H1 (cell line): ENCODE data around the gene MBP. TPM values are rescaled to one million over a fixed set of nuclear protein-coding genes. Genes with fewer than 3 reads are reported as not detected.

Experiments used
- CTCF ChIA-PET: fragments of 300-600 bp; sonication (Branson Sonifier 250); formaldehyde crosslinking; loops from one replicate; lab custom pipeline; 2021; ENCODE audit not compliant: partially characterized antibody; lab: Charles Lee
- POLR2A ChIA-PET: fragments of 300-600 bp; sonication (Branson Sonifier 250); formaldehyde crosslinking; loops from one replicate; lab custom pipeline; 2021; ENCODE audit warnings: inconsistent platforms; ENCODE audit not compliant: partially characterized antibody; lab: Charles Lee
- DNase-seq, 2 experiments: peaks; one replicate each; pipeline versions ENCODE4 v3.0.0 to v3.0.0-alpha.2; 2010 to 2022; ENCODE audit warnings: low spot score in 2 of 2, low read depth in 1 of 2, mixed read lengths in 1 of 2
- FAIRE-seq: peaks from 2 replicates; lab custom pipeline; 2011; peaks lifted over from hg19 to GRCh38; lab: Jason Lieb, UNC
- H2AFZ ChIP-seq: 2 replicates; pipeline ENCODE4 v1.8.1; 2012; ENCODE audit warnings: low read length, inconsistent platforms
- H2AK5ac ChIP-seq: 2 replicates; pipeline ENCODE4 v1.6.1; 2013; ENCODE audit warnings: low read depth, low read length
- H2BK120ac ChIP-seq: replicated peaks from 2 replicates; pipeline ENCODE3; 2013; ENCODE audit warnings: low read depth, low read length, inconsistent platforms
- H2BK12ac ChIP-seq: 2 replicates; pipeline ENCODE4 v1.6.1; 2013; ENCODE audit warnings: low read depth, low read length
- H2BK15ac ChIP-seq: 2 replicates; pipeline ENCODE4 v1.6.1; 2013; ENCODE audit warnings: low read length
- H2BK20ac ChIP-seq: 2 replicates; pipeline ENCODE4 v1.6.1; 2013; ENCODE audit warnings: low read length
- H2BK5ac ChIP-seq: 2 replicates; pipeline ENCODE4 v1.6.1; 2013; ENCODE audit warnings: low read depth, low read length
- H3K14ac ChIP-seq: 2 replicates; pipeline ENCODE4 v1.6.1; 2013; ENCODE audit warnings: inconsistent platforms; ENCODE audit not compliant: insufficient read length
- H3K18ac ChIP-seq: 2 replicates; pipeline ENCODE4 v1.6.1; 2013; ENCODE audit warnings: low read length; ENCODE audit errors: extremely low read depth
- H3K23ac ChIP-seq: 2 replicates; pipeline ENCODE4 v1.6.1; 2013; ENCODE audit warnings: inconsistent platforms; ENCODE audit not compliant: insufficient read length
- H3K23me2 ChIP-seq: 2 replicates; pipeline ENCODE4 v1.6.1; 2013; ENCODE audit warnings: low read depth, low read length
- H3K27ac ChIP-seq: 2 replicates; pipeline ENCODE4 v1.6.1; 2011; ENCODE audit warnings: low read depth, low read length, inconsistent platforms
- H3K27me3 ChIP-seq, 4 experiments: replicated peaks in 1 of 4; 1 replicate in 1 of 4; 2 replicates in 3 of 4; pipeline versions ENCODE4 v1.6.1 to v1.8.1; 2011 to 2013; ENCODE audit warnings: low read length in 3 of 4, mild to moderate bottlenecking in 3 of 4, inconsistent platforms in 2 of 4, mixed read lengths in 2 of 4, moderate library complexity in 1 of 4; ENCODE audit not compliant: control insufficient read depth in 3 of 4, insufficient read depth in 3 of 4; ENCODE audit errors: extremely low read depth in 1 of 4
- H3K36me3 ChIP-seq, 4 experiments: 2 replicates each; pipeline versions ENCODE4 v1.6.1 to v1.8.1; 2011 to 2013; ENCODE audit warnings: mild to moderate bottlenecking in 4 of 4, low read length in 3 of 4, moderate library complexity in 2 of 4, control low read depth in 1 of 4, inconsistent platforms in 1 of 4; ENCODE audit not compliant: insufficient read depth in 4 of 4, control insufficient read depth in 2 of 4
- H3K4ac ChIP-seq: replicated peaks from 2 replicates; pipeline ENCODE3; 2013; ENCODE audit warnings: low read length, low read depth, mixed read lengths, inconsistent platforms; ENCODE audit not compliant: insufficient read length
- H3K4me1 ChIP-seq, 4 experiments: replicated peaks in 1 of 4; 1 replicate in 1 of 4; 2 replicates in 3 of 4; pipeline versions ENCODE4 v1.6.1 to v1.8.1; 2011 to 2013; ENCODE audit warnings: low read length in 3 of 4, inconsistent platforms in 2 of 4, mixed read lengths in 1 of 4; ENCODE audit not compliant: insufficient read depth in 4 of 4, control insufficient read depth in 3 of 4
- H3K4me2 ChIP-seq, 2 experiments: 2 replicates each; pipeline versions ENCODE4 v1.6.1 to v1.8.1; 2011 to 2013; ENCODE audit warnings: low read depth in 2 of 2, low read length in 2 of 2, control low read depth in 1 of 2, inconsistent platforms in 1 of 2, mild to moderate bottlenecking in 1 of 2; ENCODE audit not compliant: insufficient read depth in 1 of 2
- H3K4me3 ChIP-seq, 4 experiments: fragments of 200-600, 300-600 bp in 1 of 4; sonication (generic), shearing (Covaris generic), sonication (Bioruptor Twin) in 1 of 4; 2 replicates each; pipeline versions ENCODE4 v1.5.1 to v1.8.1; 2011 to 2016; ENCODE audit warnings: low read length in 4 of 4, low read depth in 3 of 4, control low read depth in 2 of 4, inconsistent platforms in 2 of 4, mild to moderate bottlenecking in 2 of 4, mixed read lengths in 1 of 4, moderate library complexity in 1 of 4; ENCODE audit not compliant: insufficient read depth in 2 of 4; ENCODE audit errors: extremely low read depth in 1 of 4
- H3K56ac ChIP-seq: replicated peaks from 2 replicates; pipeline ENCODE3; 2013; ENCODE audit warnings: low read depth, mild to moderate bottlenecking, mixed read lengths, low read length, inconsistent platforms; ENCODE audit not compliant: insufficient read length
- H3K79me1 ChIP-seq: 2 replicates; pipeline ENCODE4 v1.6.1; 2013; ENCODE audit warnings: low read depth, low read length, control low read depth
- H3K79me2 ChIP-seq, 2 experiments: 2 replicates each; pipeline versions ENCODE4 v1.6.1 to v1.8.1; 2012 to 2013; ENCODE audit warnings: low read length in 2 of 2, mild to moderate bottlenecking in 2 of 2, inconsistent platforms in 1 of 2; ENCODE audit not compliant: insufficient read depth in 2 of 2, control insufficient read depth in 1 of 2
- H3K9ac ChIP-seq, 4 experiments: replicated peaks in 1 of 4; 1 replicate in 1 of 4; 2 replicates in 3 of 4; pipeline versions ENCODE4 v1.6.1 to v1.8.1; 2011 to 2013; ENCODE audit warnings: low read depth in 3 of 4, low read length in 3 of 4, control low read depth in 2 of 4, mild to moderate bottlenecking in 2 of 4, moderate library complexity in 2 of 4, inconsistent platforms in 1 of 4; ENCODE audit errors: extremely low read depth in 1 of 4
- H3K9me3 ChIP-seq, 2 experiments: 2 replicates each; pipeline versions ENCODE4 v1.6.1 to v1.8.1; 2012 to 2013; ENCODE audit warnings: mild to moderate bottlenecking in 2 of 2, moderate library complexity in 2 of 2, control low read depth in 1 of 2, inconsistent platforms in 1 of 2, low read depth in 1 of 2, low read length in 1 of 2, mixed read lengths in 1 of 2; ENCODE audit not compliant: insufficient read depth in 2 of 2
- H4K20me1 ChIP-seq, 2 experiments: replicated peaks in 1 of 2; 2 replicates each; pipeline versions ENCODE3 to v1.8.1; 2011 to 2013; ENCODE audit warnings: inconsistent platforms in 2 of 2, low read length in 2 of 2, mild to moderate bottlenecking in 1 of 2; ENCODE audit not compliant: insufficient read depth in 2 of 2, control insufficient read depth in 1 of 2
- H4K5ac ChIP-seq: 2 replicates; pipeline ENCODE4 v1.6.1; 2013; ENCODE audit warnings: low read length, low read depth, mixed read lengths, inconsistent platforms; ENCODE audit not compliant: insufficient read length
- H4K8ac ChIP-seq: 2 replicates; pipeline ENCODE4 v1.8.0; 2013; ENCODE audit warnings: mild to moderate bottlenecking, moderate library complexity, low read length, inconsistent platforms; ENCODE audit not compliant: insufficient read depth; ENCODE audit errors: extremely low read depth
- H4K91ac ChIP-seq: replicated peaks from 2 replicates; pipeline ENCODE3; 2013; ENCODE audit warnings: low read length, mixed read lengths, inconsistent platforms; ENCODE audit not compliant: insufficient read length
- WGBS, 2 experiments: shearing (Covaris generic) in 1 of 2; methylation state at CpG; one replicate each; pipeline versions ENCODE4 v1.1.6 to v1.1.7; 2013 to 2015; ENCODE audit warnings: low lambda C conversion rate in 2 of 2, mixed read lengths in 2 of 2, inconsistent platforms in 1 of 2, low coverage in 1 of 2, missing lambda C conversion rate in 1 of 2; ENCODE audit not compliant: insufficient replicate concordance in 2 of 2, insufficient coverage in 1 of 2, insufficient read length in 1 of 2; ENCODE audit errors: extremely low coverage in 1 of 2, missing lambda C conversion rate in 1 of 2; 5-methylcytosine and 5-hydroxymethylcytosine counted together
- polyA plus RNA-seq, 7 experiments: library from polyadenylated mRNA; depleted of rRNA in 3 of 7; stranded (reverse) in 5 of 7; unstranded in 2 of 7; fragments of >200 nt in 5 of 7; fragments of 200-250 nt in 2 of 7; gene quantifications; 1 replicate in 5 of 7; 2 replicates in 1 of 7; 4 replicates in 1 of 7; pipeline versions ENCODE4 v1.2.1 to v1.2.3, GENCODE V29; 2011 to 2013; ENCODE audit warnings: missing spikeins in 2 of 7, mixed read lengths in 2 of 7
- total RNA-seq: library from RNA; stranded (reverse); fragmentation: NEBNext Ultra II Directional; extraction: Animal tissue kit (Norgen Biotek cat#: 25700); gene quantifications from 2 replicates; pipeline ENCODE4 v1.2.1, GENCODE V29; 2021

Gene MBP
- total and polyA plus RNA-seq, 2 of the 8 experiments (the other 6 are each of a cell fraction or from before 2014, with no cell fraction given) = 7.7 to 19.2 TPM

DNA sequence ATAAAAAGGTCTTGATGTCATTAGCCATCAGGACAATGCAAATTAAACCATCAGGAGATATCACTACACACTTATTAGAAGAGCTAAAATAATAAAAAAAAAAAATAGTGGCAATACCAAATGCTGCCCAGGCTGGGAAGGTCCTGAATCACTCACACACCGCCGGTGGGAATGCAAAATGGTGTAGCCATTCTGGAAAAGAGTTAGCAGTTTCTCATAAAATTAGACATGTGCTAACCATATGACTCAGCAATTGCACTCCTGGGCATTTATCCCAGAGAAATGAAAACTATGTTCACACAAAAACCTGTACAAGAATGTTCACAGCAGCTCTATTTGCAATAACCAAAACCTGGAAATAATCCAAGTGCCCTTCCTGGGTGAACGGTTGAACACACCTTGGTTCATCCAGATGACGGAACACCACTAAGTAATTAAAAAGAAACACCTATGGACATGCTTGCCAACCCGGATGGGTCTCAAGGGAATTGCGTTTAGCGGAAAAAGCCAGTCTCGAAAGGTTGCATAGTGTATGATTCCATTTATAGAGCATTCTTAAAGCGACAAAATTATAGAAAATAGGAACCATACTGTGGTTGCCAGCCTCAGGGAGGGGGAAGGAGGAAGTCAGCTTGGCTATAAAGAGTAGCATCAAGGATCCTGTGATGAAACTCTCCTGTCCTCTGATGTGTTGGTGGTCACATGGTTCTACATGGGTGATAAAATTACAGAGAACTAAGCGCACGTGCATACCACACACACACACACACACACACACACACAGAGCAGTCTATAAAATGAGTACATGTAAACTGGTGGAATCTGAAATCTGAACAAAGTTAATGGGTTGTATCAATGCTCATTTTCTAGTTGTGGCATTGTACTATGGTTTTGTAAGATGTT, 4.6 kb downstream of the MBP start:
- POLR2A ChIA-PET = no interaction called here
- no peak overlapping the region for H3K4ac ChIP-seq
- no peak overlapping the region for H2AK5ac ChIP-seq
- H4K5ac ChIP-seq = no peak overlapping the region
- H3K9me3 ChIP-seq = no peaks in the 10 kb centered on the region
- H3K4me2 ChIP-seq = no peak overlapping the region
- H3K79me2 ChIP-seq = peaks cover 0 to 10% of the 10 kb centered on the region in 2 experiments; a peak in 2 of 4 replicates
- no peak overlapping the region for H2AFZ ChIP-seq
- H2BK120ac ChIP-seq = no peak overlapping the region
- no peak overlapping the region for H3K14ac ChIP-seq
- no peak overlapping the region for H3K23ac ChIP-seq
- no peak overlapping the region for H2BK20ac ChIP-seq
- H2BK12ac ChIP-seq = no peak overlapping the region
- H3K56ac ChIP-seq = no peak overlapping the region
- no peak overlapping the region for H4K91ac ChIP-seq
- FAIRE-seq (no peak), DNase-seq (no peak)
- peaks cover 0 to 2% of the 10 kb centered on the region in 2 experiments for H4K20me1 ChIP-seq
- no peak overlapping the region for H3K18ac ChIP-seq
- H4K8ac ChIP-seq = no peak overlapping the region
- whole genome bisulfite sequencing, 2 experiments = 94% methylated on average over 11 of the region's 11 CpGs; no CpG with 5 or more reads in 1 of the 2 experiments
- 0 out of 2 replicates have a peak, but pooled peaks cover 2% of the 10 kb centered on the region for H3K79me1 ChIP-seq
- no peak overlapping the region for H2BK15ac ChIP-seq
- CTCF ChIA-PET = interaction anchor here (0.6 kb wide), 1 partner anchor 369 kb away, joined by 3 read pairs; no protein-coding TSS in a partner anchor
- H3K4me3 ChIP-seq = no peak overlapping the region
- peaks cover 4 to 25% (median 15%) of the 10 kb centered on the region in 4 experiments; a peak in 6 of 7 replicates for H3K27me3 ChIP-seq
- peaks cover 0 to 13% (median 6%) of the 10 kb centered on the region in 4 experiments; a peak in 4 of 7 replicates for H3K4me1 ChIP-seq
- peaks cover 15% of the 10 kb centered on the region; the same call in 1 of the 2 replicates for H3K23me2 ChIP-seq
- no peak overlapping the region for H3K9ac ChIP-seq
- H2BK5ac ChIP-seq = no peak overlapping the region
- no peaks in the 10 kb centered on the region for H3K36me3 ChIP-seq
- no peak overlapping the region for H3K27ac ChIP-seq
